Right lobe of liver (tissue), 6 donors: Measurements from ENCODE around the gene NCK2. TPM values are rescaled to one million over a fixed set of nuclear protein-coding genes. Genes with fewer than 3 reads are reported as not detected.

ENCODE experiments used
- ATAC-seq, 4 donors: fragments of 200-7000 bp; cut with Tn5 transposase; one replicate each; pipeline ENCODE4 v1.9.1; 2020; ENCODE audit warnings: mild to moderate bottlenecking in 4 of 4, moderate library complexity in 4 of 4
- DNase-seq, 3 donors: peaks; one replicate each; pipeline ENCODE4 v3.0.0-alpha.2; 2020
- H3K27ac ChIP-seq, 3 donors: fragments of 200-600 bp; one replicate each; pipeline ENCODE4 v1.8.0; 2022
- H3K27me3 ChIP-seq, 2 donors: fragments of 200-600 bp; one replicate each; pipeline ENCODE4 v1.8.0; 2022
- H3K36me3 ChIP-seq, 4 donors: fragments of 200-600 bp; sonication (generic) in 1 of 4; one replicate each; pipeline versions ENCODE4 v1.5.1 to v1.8.0; 2017 to 2022; ENCODE audit warnings: control low read depth in 1 of 4
- H3K4me1 ChIP-seq, 4 donors: fragments of 200-600 bp; sonication (generic) in 1 of 4; one replicate each; pipeline versions ENCODE4 v1.5.1 to v1.8.0; 2017 to 2022; ENCODE audit warnings: control low read depth in 1 of 4
- H3K4me3 ChIP-seq, 3 donors: fragments of 200-600 bp; one replicate each; pipeline ENCODE4 v1.8.0; 2022
- H3K9me3 ChIP-seq, 4 donors: fragments of 200-600 bp; sonication (generic) in 1 of 4; one replicate each; pipeline versions ENCODE4 v1.5.1 to v1.8.0; 2017 to 2022; ENCODE audit warnings: control low read depth in 1 of 4
- CTCF ChIP-seq, 4 donors: fragments of 200-600 bp in 3 of 4; fragments of 450-650 bp in 1 of 4; IDR thresholded peaks; one replicate each; pipeline versions ENCODE4 v1.5.1 to v1.8.0; 2016 to 2022; ENCODE audit warnings: antibody characterized with exemption in 4 of 4, mild to moderate bottlenecking in 2 of 4
- POLR2A ChIP-seq: fragments of 450-650 bp; IDR thresholded peaks from one replicate; pipeline ENCODE4 v1.6.1; 2017; ENCODE audit warnings: antibody characterized with exemption, mild to moderate bottlenecking
- WGBS: methylation state at CpG from one replicate; pipeline ENCODE4 v1.1.6; 2018; ENCODE audit warnings: low coverage, low lambda C conversion rate; ENCODE audit not compliant: insufficient coverage; ENCODE audit errors: missing lambda C conversion rate; 5-methylcytosine and 5-hydroxymethylcytosine counted together
- intact Hi-C, 2 donors: fragments of 100-400 bp; cut with DNase I; formaldehyde crosslinking; loops; one replicate each; pipeline versions ENCODE4 v1.11.2 to v1.14.1; 2022
- total RNA-seq, 6 experiments: library from RNA; depleted of rRNA in 2 of 6; stranded (reverse); fragments of >200 nt in 2 of 6; fragmentation: NEBNext Ultra II Directional in 3 of 6; extraction: Animal tissue kit (Norgen Biotek cat#: 25700) in 3 of 6; gene quantifications; one replicate each; pipeline versions ENCODE4 v1.1.0 to v1.2.4, GENCODE V29; 2016 to 2023
- donor health status: DM: no; HTN: yes; CAD: no.
- donor health status: DM: no; HTN: no; CAD: no.
- donor health status: DM: no; HTN: no; CAD: no.
- donor health status: DM: no; HTN: yes; CAD: no.
- donor health status: DM: no; HTN: yes; CAD: no.

NCK2 gene
- total RNA-seq, 6 experiments from 2014 or later: 4.8 to 11.7 (median 7.1) TPM

DNA sequence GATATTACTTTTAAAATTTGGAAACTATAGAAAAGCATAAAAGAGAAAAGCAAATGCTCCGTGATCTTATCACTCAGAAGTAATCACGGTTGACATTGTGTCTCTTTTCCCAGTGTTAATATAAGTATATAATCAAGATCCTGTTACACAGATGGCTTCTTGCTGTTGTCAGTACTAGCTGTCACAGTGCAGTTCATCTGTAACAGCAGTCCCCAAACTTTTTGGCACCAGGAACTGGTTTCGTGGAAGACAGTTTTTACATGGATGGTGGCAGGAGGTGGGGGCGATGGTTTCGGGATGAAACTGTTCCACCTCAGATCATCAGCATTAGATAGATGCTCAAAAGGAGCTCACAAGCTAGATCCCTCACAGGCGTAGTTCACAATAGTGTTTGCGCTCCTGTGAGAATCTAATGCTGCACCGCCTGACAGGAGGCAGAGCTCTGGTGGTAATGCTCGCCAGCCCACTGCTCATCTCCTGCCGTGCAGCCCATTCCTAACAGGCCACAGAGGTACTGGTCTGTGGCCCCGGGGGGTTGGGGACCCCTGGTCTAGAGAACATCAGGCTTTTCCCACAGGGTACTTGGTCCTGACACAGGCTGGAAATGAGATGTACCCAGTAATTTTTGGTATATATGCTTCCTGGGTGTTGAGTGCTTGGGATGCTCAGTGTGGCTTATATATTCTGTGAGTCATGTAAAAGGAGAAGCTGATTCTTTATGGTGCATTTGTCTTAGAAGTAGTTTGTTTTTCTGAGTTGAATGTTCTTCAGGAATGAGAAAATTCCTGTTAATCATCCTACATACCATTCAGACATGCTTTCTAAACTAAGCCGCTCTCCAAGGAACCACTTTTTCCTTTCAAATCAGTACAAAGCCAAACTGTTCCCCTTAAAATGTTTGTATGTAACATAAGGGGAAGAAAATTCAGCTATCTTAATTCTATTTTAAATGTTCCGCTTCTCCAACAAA lies 121.8 kb downstream of the NCK2 start:
- TF ChIP-seq CTCF (IDR thresholded peaks at IDR 0.05): no peak
- TF ChIP-seq POLR2A: no peak
- intact Hi-C loops: no loop called here
- no peak overlapping the region for H3K27ac ChIP-seq
- DNase-seq: no peak
- no peak overlapping the region for H3K4me3 ChIP-seq
- no peaks in the 10 kb centered on the region for H3K36me3 ChIP-seq
- no peak for ATAC-seq
- no peaks in the 10 kb centered on the region for H3K27me3 ChIP-seq
- WGBS: 75% methylated on average over 8 of the region's 13 CpGs
- H3K4me1 ChIP-seq: no peaks in the 10 kb centered on the region
- no peaks in the 10 kb centered on the region for H3K9me3 ChIP-seq

- H3K36me3 ChIP-seq: no peaks in the 10 kb centered on the region
- no peak overlapping the region for H3K4me3 ChIP-seq
- H3K27me3 ChIP-seq: no peaks in the 10 kb centered on the region
- 87% methylated on average over 7 of the region's 7 CpGs for WGBS
- intact Hi-C loops: no loop called here
- peaks cover 0 to 6% (median 3%) of the 10 kb centered on the region in 4 donors for H3K4me1 ChIP-seq
- H3K27ac ChIP-seq: no peak overlapping the region
- H3K9me3 ChIP-seq: no peaks in the 10 kb centered on the region
- DNase-seq (no peak), ATAC-seq (no peak)
- TF ChIP-seq POLR2A: no peak
- no peak for TF ChIP-seq CTCF (IDR thresholded peaks at IDR 0.05)
Observed at GRCh38 chr2:105867587-105867986, 122.9 kb downstream of the NCK2 start.

DNA sequence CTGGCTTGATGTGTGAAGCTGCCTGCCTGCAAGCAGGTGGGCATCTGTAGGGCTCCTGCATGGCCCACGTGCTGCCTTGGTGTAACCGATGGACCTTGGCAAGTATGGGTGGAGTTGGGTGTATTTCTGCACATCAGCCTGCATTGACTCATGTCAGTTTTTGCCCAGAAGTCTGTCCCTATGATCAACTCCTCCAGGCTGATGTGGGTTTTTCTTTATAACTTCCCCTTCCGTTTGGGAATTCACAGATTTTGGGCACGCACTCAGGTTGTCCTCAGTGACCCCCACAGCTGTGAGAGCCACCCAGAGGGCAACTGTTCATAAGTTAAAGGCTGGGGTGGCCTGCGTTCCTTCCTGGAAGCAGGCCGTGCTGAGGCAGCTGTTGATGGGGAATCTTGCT lies 123.3 kb downstream of the NCK2 start:
- 41% methylated on average over 6 of the region's 6 CpGs for WGBS
- DNase-seq (no peak), ATAC-seq (no peak)
- Histone ChIP-seq H3K27me3 (no peaks in the 10 kb centered on the region), H3K4me3 (no peak overlapping the region), H3K36me3 (no peaks in the 10 kb centered on the region), H3K9me3 (no peaks in the 10 kb centered on the region), H3K27ac (no peak overlapping the region), H3K4me1 (peaks cover 0 to 11% (median 4%) of the 10 kb centered on the region in 4 donors)
- TF ChIP-seq CTCF (IDR thresholded peaks at IDR 0.05) (no peak), POLR2A (no peak)
- intact Hi-C loops: no loop called here

- H3K4me3 ChIP-seq: no peak overlapping the region
- no peaks in the 10 kb centered on the region for H3K27me3 ChIP-seq
- TF ChIP-seq POLR2A (no peak), CTCF (IDR thresholded peaks at IDR 0.05) (no peak)
- intact Hi-C loops: no loop called here
- H3K36me3 ChIP-seq: no peaks in the 10 kb centered on the region
- no peak overlapping the region for H3K27ac ChIP-seq
- H3K4me1 ChIP-seq: peaks cover 0 to 15% (median 4%) of the 10 kb centered on the region in 4 donors
- ATAC-seq (no peak), DNase-seq (no peak)
- no peaks in the 10 kb centered on the region for H3K9me3 ChIP-seq
- 91% methylated on average over 9 of the region's 13 CpGs for WGBS
Observed at GRCh38 chr2:105869341-105869740, 124.6 kb downstream of the NCK2 start.
